ENCODE results near the gene FAM13A.

Gene FAM13A

DNA sequence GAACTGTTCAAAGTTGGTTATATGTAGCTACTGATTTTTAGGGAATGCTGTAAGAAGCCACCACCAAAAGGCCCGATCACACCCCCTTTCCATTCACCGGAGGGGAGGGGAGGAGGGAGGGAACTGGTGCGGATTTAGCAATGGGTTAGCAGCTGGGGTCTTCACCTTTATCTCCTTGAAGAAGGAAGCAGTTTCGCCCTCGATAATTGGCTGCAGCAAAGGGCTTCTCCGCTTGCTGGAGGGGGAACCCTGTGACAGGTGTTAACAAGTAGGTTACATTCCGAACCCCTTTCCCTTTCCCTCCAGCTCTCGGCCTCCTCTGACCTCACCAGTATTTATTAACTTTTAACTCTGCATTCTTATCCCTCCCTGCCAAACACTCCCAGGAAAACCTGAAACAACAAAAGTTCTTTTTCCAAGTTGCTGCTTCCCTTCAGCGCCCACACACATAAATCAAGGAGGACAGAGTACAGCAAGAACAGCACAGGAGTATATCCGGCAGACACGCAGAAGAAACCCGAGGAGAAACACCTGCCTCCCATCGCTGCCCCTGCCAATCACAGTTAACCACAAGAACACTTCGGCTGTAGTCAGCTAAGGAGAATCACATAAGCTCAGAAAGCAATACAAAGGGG is 319.6 kb downstream of the FAM13A start:
- peak; percentile 29 for DNase-seq (ENCODE audit: extremely low spot score)
- ChIA-PET POLR2A (no interaction called here), CTCF (interaction anchor here (1.4 to 2.2 kb wide), 3 partner anchors 9 to 198 kb away, joined by 3 to 8 read pairs (median 5); no protein-coding TSS in a partner anchor)
- TF ChIP-seq, protein P1, sequence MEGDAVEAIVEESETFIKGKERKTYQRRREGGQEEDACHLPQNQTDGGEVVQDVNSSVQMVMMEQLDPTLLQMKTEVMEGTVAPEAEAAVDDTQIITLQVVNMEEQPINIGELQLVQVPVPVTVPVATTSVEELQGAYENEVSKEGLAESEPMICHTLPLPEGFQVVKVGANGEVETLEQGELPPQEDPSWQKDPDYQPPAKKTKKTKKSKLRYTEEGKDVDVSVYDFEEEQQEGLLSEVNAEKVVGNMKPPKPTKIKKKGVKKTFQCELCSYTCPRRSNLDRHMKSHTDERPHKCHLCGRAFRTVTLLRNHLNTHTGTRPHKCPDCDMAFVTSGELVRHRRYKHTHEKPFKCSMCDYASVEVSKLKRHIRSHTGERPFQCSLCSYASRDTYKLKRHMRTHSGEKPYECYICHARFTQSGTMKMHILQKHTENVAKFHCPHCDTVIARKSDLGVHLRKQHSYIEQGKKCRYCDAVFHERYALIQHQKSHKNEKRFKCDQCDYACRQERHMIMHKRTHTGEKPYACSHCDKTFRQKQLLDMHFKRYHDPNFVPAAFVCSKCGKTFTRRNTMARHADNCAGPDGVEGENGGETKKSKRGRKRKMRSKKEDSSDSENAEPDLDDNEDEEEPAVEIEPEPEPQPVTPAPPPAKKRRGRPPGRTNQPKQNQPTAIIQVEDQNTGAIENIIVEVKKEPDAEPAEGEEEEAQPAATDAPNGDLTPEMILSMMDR (IDR thresholded peaks at IDR 0.05; ENCODE audit: control extremely low read depth, extremely low read depth, low read depth, missing control alignments): no peak

DNA sequence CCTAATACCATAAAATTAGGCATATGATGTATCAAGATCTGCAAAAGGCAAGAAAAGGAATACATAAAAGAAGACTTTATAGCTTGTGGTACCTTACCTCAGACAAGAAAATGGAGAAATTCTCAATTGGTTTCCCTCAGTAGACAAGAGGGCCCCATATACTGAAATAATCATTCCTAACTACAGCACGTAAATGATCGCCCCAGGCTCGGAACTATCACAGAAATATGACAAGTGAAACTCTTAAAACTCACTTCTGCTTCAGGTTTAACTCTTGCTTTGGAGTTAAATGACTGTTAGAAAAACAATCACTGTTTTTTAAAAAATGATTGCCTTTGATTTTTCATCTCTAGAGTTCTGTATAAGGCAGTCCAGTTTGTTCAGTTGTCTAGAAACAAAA is 320.7 kb downstream of the FAM13A start:
- TF ChIP-seq, protein P1 (IDR thresholded peaks at IDR 0.05; ENCODE audit: control extremely low read depth, extremely low read depth, low read depth, missing control alignments): no peak
- ChIA-PET POLR2A (no interaction called here), CTCF (interaction anchor here (1.0 to 2.2 kb wide), 2 partner anchors 10 to 15 kb away, joined by 3 to 8 read pairs; no protein-coding TSS in a partner anchor)
- DNase-seq (ENCODE audit: extremely low spot score): no peak

DNA sequence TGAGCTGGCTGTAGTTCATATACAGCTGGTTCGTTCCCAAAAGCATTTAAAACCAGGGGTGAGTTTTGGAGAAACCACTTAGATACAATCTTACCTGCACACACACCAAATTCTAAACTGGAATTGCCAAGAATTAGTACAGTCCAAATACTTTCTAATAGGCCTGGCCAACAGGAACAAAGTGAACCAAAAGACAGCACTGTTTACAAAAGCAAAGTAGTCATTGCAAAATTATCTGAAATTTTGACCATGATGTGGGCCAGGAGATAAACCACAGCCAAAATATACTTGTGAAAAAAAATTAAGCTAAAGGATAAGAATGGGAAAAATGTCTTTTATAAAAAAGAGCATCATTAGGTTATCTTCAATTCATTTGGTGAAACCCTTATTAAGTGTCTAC is 321.4 kb downstream of the FAM13A start:
- TF ChIP-seq, protein P1 (IDR thresholded peaks at IDR 0.05; ENCODE audit: control extremely low read depth, extremely low read depth, low read depth, missing control alignments): no peak
- DNase-seq (ENCODE audit: extremely low spot score): no peak
- POLR2A ChIA-PET: no interaction called here
- CTCF ChIA-PET: interaction anchor here (1.0 kb wide), 1 partner anchor 14 kb away, joined by 3 read pairs; no protein-coding TSS in a partner anchor

DNA sequence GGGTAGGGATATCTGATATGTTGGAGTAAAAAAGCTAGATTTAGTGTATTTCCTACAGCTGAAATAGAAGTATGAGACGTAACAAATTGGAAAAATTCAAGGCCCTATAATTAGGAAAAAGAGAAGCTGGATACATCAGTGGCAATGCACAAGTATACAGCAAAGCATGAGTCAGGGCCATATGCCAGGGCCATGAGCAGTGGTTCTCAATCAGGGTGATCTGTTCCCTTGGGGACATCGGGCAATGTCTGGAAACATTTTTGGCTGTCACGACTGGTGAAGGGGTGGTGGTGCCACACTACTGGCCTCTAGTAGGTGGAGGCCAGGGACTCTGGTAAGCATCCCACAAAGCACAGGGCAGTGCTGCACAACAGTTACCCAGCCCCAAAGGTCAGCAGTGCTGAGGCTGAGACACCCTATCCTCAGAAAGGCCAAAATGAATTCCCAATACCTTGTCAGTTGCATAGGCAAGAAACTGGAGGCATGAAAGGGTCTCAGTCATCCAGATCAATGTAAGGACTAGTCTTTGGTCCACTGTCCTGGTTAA is 322.5 kb downstream of the FAM13A start:
- TF ChIP-seq, protein P1 (IDR thresholded peaks at IDR 0.05; ENCODE audit: control extremely low read depth, extremely low read depth, low read depth, missing control alignments): no peak
- no peak for DNase-seq (ENCODE audit: extremely low spot score)
- POLR2A ChIA-PET: no interaction called here
- CTCF ChIA-PET: interaction anchor here (1.2 kb wide), 1 partner anchor 13 kb away, joined by 3 read pairs; no protein-coding TSS in a partner anchor

DNA sequence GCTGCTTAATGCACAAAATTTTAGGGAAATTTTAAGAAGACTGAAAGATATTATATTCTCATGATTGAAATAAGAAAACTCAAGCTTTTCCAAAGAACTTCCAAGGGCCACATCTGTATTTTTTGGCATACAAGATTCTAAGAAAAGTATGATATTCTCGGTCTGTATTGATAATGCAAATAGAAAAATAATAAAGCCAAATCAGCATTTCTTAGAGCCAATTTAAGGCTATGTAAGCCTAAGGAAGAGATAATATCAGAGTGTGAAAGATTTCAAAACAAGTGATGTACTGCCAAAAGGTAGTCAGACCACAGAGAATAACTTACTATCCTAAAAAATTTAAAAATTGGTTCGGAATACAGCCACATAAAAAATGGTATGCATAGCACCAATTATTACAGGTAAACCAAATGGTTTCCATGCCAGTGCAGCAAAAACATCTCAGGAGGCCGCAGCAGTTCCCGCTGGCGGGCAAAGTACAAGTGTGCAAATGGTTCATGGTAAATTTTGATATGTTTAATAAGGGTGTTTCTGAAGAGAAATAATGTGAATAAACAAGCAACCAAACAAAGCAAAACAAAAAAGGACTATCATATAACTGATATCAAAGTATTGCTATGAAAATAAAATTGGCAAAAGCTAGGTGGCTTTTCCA is 324.1 kb downstream of the FAM13A start:
- no peak for DNase-seq (ENCODE audit: extremely low spot score)
- POLR2A ChIA-PET: no interaction called here
- CTCF ChIA-PET: interaction anchor here (1.2 kb wide), 1 partner anchor 14 kb away, joined by 3 read pairs; no protein-coding TSS in a partner anchor
- TF ChIP-seq, protein P1 (IDR thresholded peaks at IDR 0.05; ENCODE audit: control extremely low read depth, extremely low read depth, low read depth, missing control alignments): no peak

DNA sequence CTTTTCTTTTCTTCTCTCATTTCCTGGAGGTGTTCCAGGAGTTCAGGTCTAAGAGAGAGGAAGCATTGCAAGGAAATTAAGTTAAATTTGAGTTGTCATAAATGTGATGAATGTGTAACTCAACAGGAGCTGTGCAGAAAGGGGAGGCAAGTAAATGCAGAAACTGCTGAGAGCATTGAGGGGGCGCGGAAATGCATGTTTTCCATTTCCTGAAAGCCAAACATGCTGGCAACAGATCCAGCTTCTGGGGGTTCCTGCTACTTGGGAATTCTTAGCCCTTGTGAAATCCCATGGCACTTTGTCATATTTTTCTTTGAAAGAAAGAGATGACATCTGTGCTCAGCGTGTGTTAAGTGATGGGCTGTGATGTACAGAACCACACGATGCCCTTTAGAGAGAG is 325.6 kb downstream of the FAM13A start:
- CTCF ChIA-PET: no interaction called here
- DNase-seq (ENCODE audit: extremely low spot score): no peak
- POLR2A ChIA-PET: no interaction called here
- TF ChIP-seq, protein P1 (IDR thresholded peaks at IDR 0.05; ENCODE audit: control extremely low read depth, extremely low read depth, low read depth, missing control alignments): no peak

All from GM10248 (cell line).